Esophagus (tissue), 2 donors: ENCODE measurements around the gene DENND2A. TPM values are rescaled to one million over a fixed set of nuclear protein-coding genes. Genes with fewer than 3 reads are reported as not detected.
"Not testable (repeated sequence)": the region's sequence is repeated elsewhere in the genome, so short reads cannot be mapped to it uniquely, and the experiment has no call there.

Experiments
- H3K27ac ChIP-seq, 2 donors: one replicate each; pipeline ENCODE4 v1.5.1; 2013; ENCODE audit warnings: low read depth in 2 of 2, mild to moderate bottlenecking in 2 of 2, inconsistent platforms in 1 of 2, low read length in 1 of 2, moderate library complexity in 1 of 2
- H3K27me3 ChIP-seq, 2 donors: one replicate each; pipeline ENCODE4 v1.6.1; 2013; ENCODE audit warnings: low read length in 2 of 2, control low read depth in 1 of 2, mild to moderate bottlenecking in 1 of 2; ENCODE audit not compliant: insufficient read depth in 2 of 2, control insufficient read depth in 1 of 2
- H3K36me3 ChIP-seq, 2 donors: one replicate each; pipeline ENCODE4 v1.6.1; 2013; ENCODE audit warnings: low read length in 1 of 2; ENCODE audit not compliant: control insufficient read depth in 2 of 2, insufficient read depth in 2 of 2
- H3K4me1 ChIP-seq, 2 donors: one replicate each; pipeline ENCODE4 v1.6.1; 2013; ENCODE audit warnings: low read length in 1 of 2; ENCODE audit not compliant: control insufficient read depth in 2 of 2, insufficient read depth in 2 of 2
- H3K4me3 ChIP-seq, 2 donors: one replicate each; pipeline ENCODE4 v1.5.1; 2013; ENCODE audit warnings: low read length in 2 of 2, mild to moderate bottlenecking in 2 of 2, low read depth in 1 of 2, moderate library complexity in 1 of 2
- H3K9me3 ChIP-seq, 2 donors: one replicate each; pipeline ENCODE4 v1.6.1; 2013; ENCODE audit warnings: mild to moderate bottlenecking in 2 of 2, low read depth in 1 of 2, low read length in 1 of 2, moderate library complexity in 1 of 2; ENCODE audit not compliant: control insufficient read depth in 2 of 2, insufficient read depth in 1 of 2
- WGBS, 2 donors: extraction: QIAGEN DNeasy Blood & Tissue Kit; methylation state at CpG; one replicate each; pipeline ENCODE4 v1.1.7; 2013; 5-methylcytosine and 5-hydroxymethylcytosine counted together
- polyA plus RNA-seq, 2 donors: library from polyadenylated mRNA; stranded (reverse); fragments of 200-250 nt; gene quantifications; one replicate each; pipeline ENCODE4 v1.2.3, GENCODE V29; 2013
- donor health status: healthy with polysubstance abuse.
- donor health status: Bipolar disorder and iron deficiency.

Gene DENND2A
- polyA plus RNA-seq, 2 donors, result 1.2 to 1.5 TPM

GRCh38 chr7:140653319-140654108 is 12.9 kb upstream of the DENND2A start:
- H3K36me3 ChIP-seq, result no peaks in the 10 kb centered on the region
- no peaks in the 10 kb centered on the region for H3K9me3 ChIP-seq
- 18 to 19% methylated on average over 15 of the region's 15 CpGs for WGBS, 2 donors
- H3K27ac ChIP-seq, result no peak overlapping the region
- H3K4me1 ChIP-seq, result peaks cover 0 to 2% of the 10 kb centered on the region in 2 donors
- H3K4me3 ChIP-seq, result no peak overlapping the region
- H3K27me3 ChIP-seq, result no peaks in the 10 kb centered on the region

- Histone ChIP-seq H3K36me3 (no peaks in the 10 kb centered on the region), H3K4me1 (no peaks in the 10 kb centered on the region), H3K4me3 (no peak overlapping the region), H3K27ac (no peak overlapping the region), H3K9me3 (no peaks in the 10 kb centered on the region), H3K27me3 (no peaks in the 10 kb centered on the region)
- 84 to 86% methylated on average over 12 of the region's 12 CpGs for WGBS, 2 donors
Measured at GRCh38 chr7:140650367-140650766, 9.8 kb upstream of the DENND2A start.

- Histone ChIP-seq H3K4me3 (no peak overlapping the region), H3K4me1 (no peaks in the 10 kb centered on the region), H3K36me3 (no peaks in the 10 kb centered on the region), H3K9me3 (no peaks in the 10 kb centered on the region), H3K27me3 (no peaks in the 10 kb centered on the region), H3K27ac (no peak overlapping the region)
- WGBS, 2 donors, result 82 to 83% methylated on average over 6 of the region's 6 CpGs
Measured at GRCh38 chr7:140649556-140650205, 9.1 kb upstream of the DENND2A start.

GRCh38 chr7:140646931-140647647 is 6.5 kb upstream of the DENND2A start:
- H3K4me1 ChIP-seq, result no peaks in the 10 kb centered on the region
- peak overlapping the region in 1 of 2 donors; percentile 1 for H3K27ac ChIP-seq
- 25 to 29% methylated on average over 8 of the region's 8 CpGs for WGBS, 2 donors
- no peak overlapping the region for H3K4me3 ChIP-seq
- H3K27me3 ChIP-seq, result no peaks in the 10 kb centered on the region
- H3K36me3 ChIP-seq, result no peaks in the 10 kb centered on the region
- no peaks in the 10 kb centered on the region for H3K9me3 ChIP-seq

- 80 to 86% methylated on average over 8 of the region's 8 CpGs for WGBS, 2 donors
- Histone ChIP-seq H3K27me3 (peaks cover 0 to under 1% of the 10 kb centered on the region in 2 donors), H3K4me1 (peaks cover 4 to 7% of the 10 kb centered on the region in 2 donors), H3K4me3 (no peak overlapping the region), H3K9me3 (no peaks in the 10 kb centered on the region), H3K36me3 (no peaks in the 10 kb centered on the region), H3K27ac (no peak overlapping the region)
Measured at GRCh38 chr7:140645166-140645900, 4.7 kb upstream of the DENND2A start.

GRCh38 chr7:140644761-140645160 is 4.1 kb upstream of the DENND2A start:
- 85 to 89% methylated on average over 13 of the region's 13 CpGs for WGBS, 2 donors
- not testable (repeated sequence) for H3K27ac ChIP-seq, H3K27me3 ChIP-seq, H3K9me3 ChIP-seq, H3K4me3 ChIP-seq, H3K36me3 ChIP-seq, H3K4me1 ChIP-seq

GRCh38 chr7:140643416-140643815 is 2.8 kb upstream of the DENND2A start:
- Histone ChIP-seq H3K27me3 (peaks cover 0 to 5% of the 10 kb centered on the region in 2 donors), H3K27ac (no peak overlapping the region), H3K9me3 (no peaks in the 10 kb centered on the region), H3K36me3 (no peaks in the 10 kb centered on the region), H3K4me1 (peaks cover 4 to 7% of the 10 kb centered on the region in 2 donors), H3K4me3 (no peak overlapping the region)
- WGBS, 2 donors, result 82 to 88% methylated on average over 5 of the region's 5 CpGs

- peaks cover 0 to 5% of the 10 kb centered on the region in 2 donors for H3K27me3 ChIP-seq
Measured at GRCh38 chr7:140641524-140642195, 1.0 kb upstream of the DENND2A start.

More at GRCh38 chr7:140641524-140642195, 1.0 kb upstream of the DENND2A start:
- peak overlapping the region in 1 of 2 donors; percentile 57 for H3K4me3 ChIP-seq
- H3K9me3 ChIP-seq, result no peaks in the 10 kb centered on the region
- H3K36me3 ChIP-seq, result no peaks in the 10 kb centered on the region
- WGBS, 2 donors, result 52 to 65% methylated on average over 15 of the region's 15 CpGs
- H3K27ac ChIP-seq, result peak overlapping the region; percentile 65 to 76
- peaks cover 4 to 7% of the 10 kb centered on the region in 2 donors for H3K4me1 ChIP-seq
